ENCODE measurements around the gene ODC1.

DNA sequence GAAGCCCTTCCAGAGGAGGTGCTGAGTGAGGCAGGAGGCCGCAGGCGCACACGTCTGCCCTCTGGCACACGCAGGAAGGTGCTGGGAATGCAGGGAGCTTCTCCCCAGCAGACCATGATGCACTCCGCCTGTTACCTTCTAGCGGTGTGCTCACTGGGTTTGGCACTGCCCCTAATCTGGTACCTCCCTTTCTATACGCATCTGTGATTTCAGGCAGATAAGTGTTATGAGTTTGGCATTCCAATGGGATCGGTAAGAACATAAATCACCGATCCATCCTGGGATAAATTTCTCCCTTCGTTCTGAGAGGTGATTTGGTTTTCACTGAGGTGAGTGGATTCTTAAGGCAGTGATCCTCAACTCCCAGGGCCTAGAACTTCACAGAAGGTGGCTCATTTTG lies 34.6 kb downstream of the ODC1 start:
- TF ChIP-seq CTCF (conservative IDR thresholded peaks at IDR 0.05) (no peak), ZFX (IDR thresholded peaks at IDR 0.05) (no peak)

Data from C4-2B (cell line).